ENCODE measurements around the gene PHOSPHO1.

Gene PHOSPHO1

GRCh38 chr17:49217651-49218413 is 12.8 kb downstream of the PHOSPHO1 start:
- TF ChIP-seq CTCF (conservative IDR thresholded peaks at IDR 0.05; ENCODE audit: low read depth, low read length): no peak
- H3K4me3 ChIP-seq (ENCODE audit: low read depth, low read length): no peak overlapping the region
- no peak for DNase-seq (ENCODE audit: low read depth)

- DNase-seq (ENCODE audit: low read depth): no peak
- H3K4me3 ChIP-seq (ENCODE audit: low read depth, low read length): no peak overlapping the region
- TF ChIP-seq CTCF (conservative IDR thresholded peaks at IDR 0.05; ENCODE audit: low read depth, low read length): no peak
These were observed 13.5 kb downstream of the PHOSPHO1 start for GRCh38 chr17:49216953-49217650.

- no peak for DNase-seq (ENCODE audit: low read depth)
- no peak for TF ChIP-seq CTCF (conservative IDR thresholded peaks at IDR 0.05; ENCODE audit: low read depth, low read length)
- no peak overlapping the region for H3K4me3 ChIP-seq (ENCODE audit: low read depth, low read length)
These were observed 14.1 kb downstream of the PHOSPHO1 start for GRCh38 chr17:49216482-49216881.

- no peak overlapping the region for H3K4me3 ChIP-seq (ENCODE audit: low read depth, low read length)
- TF ChIP-seq CTCF (conservative IDR thresholded peaks at IDR 0.05; ENCODE audit: low read depth, low read length): no peak
- no peak for DNase-seq (ENCODE audit: low read depth)
These were observed 15.8 kb downstream of the PHOSPHO1 start for GRCh38 chr17:49214676-49215360.

GRCh38 chr17:49213847-49214246 is 16.7 kb downstream of the PHOSPHO1 start:
- no peak for TF ChIP-seq CTCF (conservative IDR thresholded peaks at IDR 0.05; ENCODE audit: low read depth, low read length)
- no peak overlapping the region for H3K4me3 ChIP-seq (ENCODE audit: low read depth, low read length)
- DNase-seq (ENCODE audit: low read depth): no peak

GRCh38 chr17:49213399-49213798 is 17.2 kb downstream of the PHOSPHO1 start:
- no peak overlapping the region for H3K4me3 ChIP-seq (ENCODE audit: low read depth, low read length)
- no peak for TF ChIP-seq CTCF (conservative IDR thresholded peaks at IDR 0.05; ENCODE audit: low read depth, low read length)
- DNase-seq (ENCODE audit: low read depth): no peak

Data from choroid plexus epithelial cell (primary cell).